GM21825 (cell line): ENCODE data around the gene KCNMB2.

Experiments used
- ATAC-seq: cut with Tn5 transposase; IDR thresholded peaks from one replicate; pipeline ENCODE4 v1.9.1; 2021; ENCODE audit warnings: mild to moderate bottlenecking, moderate library complexity; ENCODE audit not compliant: unreplicated experiment

The KCNMB2 gene

GRCh38 chr3:178634975-178635374 lies 98.7 kb downstream of the KCNMB2 start:
- ATAC-seq = no peak

DNA sequence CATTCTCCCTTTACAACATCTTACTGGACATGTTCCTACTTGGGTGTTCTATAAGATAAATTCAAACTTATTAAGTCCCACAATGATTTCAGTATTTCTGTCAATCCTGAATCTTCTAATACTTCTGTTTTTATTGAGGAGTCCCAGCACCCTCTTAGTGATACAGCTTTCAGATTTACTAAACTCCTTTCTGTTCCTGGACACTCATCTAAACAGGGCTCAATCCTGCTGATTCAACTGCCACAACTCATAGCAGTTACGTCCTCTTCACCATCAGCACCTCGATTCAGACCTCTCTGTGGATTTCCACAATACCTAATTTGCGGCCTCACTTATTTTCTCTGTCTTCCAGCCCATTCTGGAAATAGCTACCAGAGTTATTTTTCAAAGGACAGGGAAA lies 101.6 kb downstream of the KCNMB2 start:
- ATAC-seq = no peak

DNA sequence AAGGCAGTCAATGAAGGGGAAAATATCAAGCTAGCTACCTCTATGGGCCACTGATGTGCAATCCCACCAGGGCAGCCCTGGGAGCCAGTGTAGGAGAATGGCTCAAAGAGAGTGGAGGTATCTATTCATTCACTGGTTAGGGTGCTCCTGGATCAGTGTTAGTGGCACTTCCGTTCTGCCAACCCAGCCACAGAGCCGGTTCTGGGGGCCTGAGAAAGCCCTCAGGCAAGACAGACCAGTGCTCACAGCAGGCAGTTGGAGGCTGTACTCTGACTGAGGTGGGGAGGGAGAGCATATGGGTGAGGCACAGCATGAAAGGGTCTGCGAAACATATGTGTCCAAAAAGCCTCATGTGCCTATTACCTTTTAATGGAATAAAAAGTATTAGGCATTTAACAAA lies 109.3 kb downstream of the KCNMB2 start:
- no peak for ATAC-seq

DNA sequence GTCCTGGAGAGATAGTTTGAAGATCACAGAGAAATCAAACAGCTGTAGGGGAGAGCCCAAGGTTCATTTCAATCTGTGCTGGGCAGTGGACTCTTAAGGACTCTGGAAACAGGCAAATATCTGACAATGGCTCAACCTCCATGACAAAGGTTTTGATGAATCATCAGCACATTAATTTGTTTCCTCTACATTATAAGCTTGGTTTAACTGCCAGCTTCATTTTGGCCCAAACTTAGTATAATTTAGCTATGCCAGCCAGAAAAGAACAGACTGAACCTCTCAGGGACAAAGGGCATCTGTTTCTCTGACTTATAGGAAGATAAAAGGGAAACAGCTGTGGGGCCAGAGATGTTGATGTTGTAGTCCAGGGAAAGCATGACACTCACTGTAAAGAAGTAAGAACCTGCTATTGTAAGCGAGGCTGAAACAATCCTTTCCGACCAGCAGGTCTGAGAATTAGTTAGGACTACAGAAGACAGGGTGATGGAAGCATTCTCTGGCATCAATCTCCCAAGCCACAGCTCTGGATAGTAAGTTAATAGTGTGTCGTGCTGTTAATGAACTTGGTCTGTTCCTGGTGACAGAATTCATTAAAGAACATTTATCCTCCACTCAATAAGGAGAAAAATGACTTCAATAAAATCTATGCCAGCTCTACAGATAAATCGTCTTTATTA lies 110.1 kb downstream of the KCNMB2 start:
- ATAC-seq = no peak

DNA sequence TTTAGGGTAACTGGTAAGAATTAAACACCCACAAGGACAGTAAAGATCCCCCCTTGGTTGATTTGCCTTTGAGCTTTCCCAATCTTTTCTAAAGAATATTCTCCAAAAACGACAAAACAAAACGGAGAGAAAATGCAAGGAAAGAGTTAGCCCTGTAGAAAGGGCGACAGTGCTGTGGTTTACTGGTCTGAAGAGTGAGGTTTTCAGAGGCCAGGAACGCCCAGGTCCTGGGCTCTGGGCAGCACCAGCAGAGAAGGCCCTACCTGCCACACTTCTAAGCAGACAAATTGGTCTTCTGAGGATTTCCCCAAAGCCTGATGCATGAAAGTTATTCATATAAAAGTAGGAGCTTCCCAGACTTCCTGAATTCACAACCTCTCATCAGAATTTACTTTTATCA lies 119.3 kb downstream of the KCNMB2 start:
- ATAC-seq = no peak

GRCh38 chr3:178658694-178659325 lies 122.6 kb downstream of the KCNMB2 start:
- ATAC-seq = no peak

- peak; percentile 58 for ATAC-seq
Measured at GRCh38 chr3:178663201-178663934, 127.1 kb downstream of the KCNMB2 start.

- ATAC-seq = no peak
Measured at GRCh38 chr3:178665747-178666146, 129.5 kb downstream of the KCNMB2 start.

GRCh38 chr3:178669022-178669601 lies 132.9 kb downstream of the KCNMB2 start:
- no peak for ATAC-seq

DNA sequence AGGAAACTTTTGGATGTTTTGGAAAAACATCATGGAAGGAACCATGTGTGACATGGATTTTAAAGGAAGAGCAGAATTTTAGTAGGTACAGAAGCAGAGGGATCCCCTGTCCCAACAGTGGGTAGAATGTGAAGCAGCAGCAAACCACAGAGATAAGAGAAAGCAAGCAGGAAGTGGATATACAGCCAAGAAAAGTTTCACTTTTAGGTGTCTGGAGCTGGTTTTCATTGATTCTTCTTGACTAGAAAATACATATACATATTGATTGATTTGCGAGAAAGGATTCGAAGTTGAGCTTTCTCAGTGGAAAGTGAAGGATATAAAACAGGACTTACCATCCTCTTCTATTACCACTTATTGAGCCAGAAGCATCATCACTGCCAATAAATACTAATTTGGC lies 133.5 kb downstream of the KCNMB2 start:
- ATAC-seq = peak; percentile 49

DNA sequence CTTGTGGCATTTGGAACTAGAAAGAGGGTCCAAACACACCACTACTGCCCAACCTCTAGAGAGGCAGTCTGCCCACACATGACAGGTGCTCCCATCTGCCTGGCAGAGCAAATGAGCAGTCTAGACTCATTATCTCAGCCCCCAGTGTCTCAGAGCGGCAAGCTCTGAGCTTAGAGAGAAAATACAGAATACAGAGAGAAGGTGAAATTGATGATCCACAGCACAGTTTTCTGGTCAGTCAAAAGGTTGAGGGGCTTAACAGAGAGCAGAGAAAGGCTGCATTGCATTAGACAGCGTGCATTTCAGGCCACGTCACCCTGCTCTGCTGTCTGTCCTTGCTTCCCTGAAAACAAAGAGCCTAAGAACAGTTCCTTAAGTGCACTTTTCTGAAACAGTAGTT lies 135.1 kb downstream of the KCNMB2 start:
- no peak for ATAC-seq

DNA sequence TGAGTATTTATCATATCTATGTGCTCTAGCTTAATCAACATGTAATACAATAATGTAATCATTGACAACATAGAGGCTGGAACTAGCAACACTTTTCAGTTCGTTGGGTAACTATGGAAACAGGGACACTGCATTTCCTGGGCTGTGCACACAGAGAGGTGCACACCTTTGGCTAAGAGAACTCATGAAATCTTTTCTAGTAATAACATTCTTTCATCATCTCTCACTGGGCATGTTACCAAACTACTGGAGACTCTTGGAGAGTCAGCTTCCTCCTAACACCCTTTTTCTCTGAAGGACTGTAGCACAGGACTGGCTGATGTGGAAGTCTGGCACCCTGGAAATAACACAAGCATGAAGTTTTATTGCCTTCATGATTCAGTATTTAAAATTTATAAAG lies 135.6 kb downstream of the KCNMB2 start:
- ATAC-seq = peak; percentile 64

DNA sequence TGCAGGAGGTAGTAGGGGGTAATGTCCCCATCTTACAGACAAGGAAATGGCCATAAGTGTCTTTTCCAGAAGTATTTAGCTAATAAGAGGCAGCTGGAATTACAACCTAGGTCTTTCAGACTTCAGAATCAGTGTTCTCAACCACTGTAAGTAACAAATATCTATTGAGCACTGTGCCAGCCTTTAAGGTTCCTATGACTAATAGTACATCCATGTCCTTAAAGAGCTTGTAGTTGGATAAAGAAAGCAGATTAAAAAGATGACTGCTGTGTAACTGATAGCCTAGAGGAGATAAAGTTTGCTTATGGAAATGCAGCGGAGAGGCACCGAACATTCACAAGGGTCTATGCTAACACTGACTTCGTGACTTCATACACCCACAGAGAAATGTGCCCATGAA lies 136.0 kb downstream of the KCNMB2 start:
- ATAC-seq = no peak

GRCh38 chr3:178673529-178673928 lies 137.3 kb downstream of the KCNMB2 start:
- no peak for ATAC-seq

- no peak for ATAC-seq
Measured at GRCh38 chr3:178676077-178676476, 139.8 kb downstream of the KCNMB2 start.

DNA sequence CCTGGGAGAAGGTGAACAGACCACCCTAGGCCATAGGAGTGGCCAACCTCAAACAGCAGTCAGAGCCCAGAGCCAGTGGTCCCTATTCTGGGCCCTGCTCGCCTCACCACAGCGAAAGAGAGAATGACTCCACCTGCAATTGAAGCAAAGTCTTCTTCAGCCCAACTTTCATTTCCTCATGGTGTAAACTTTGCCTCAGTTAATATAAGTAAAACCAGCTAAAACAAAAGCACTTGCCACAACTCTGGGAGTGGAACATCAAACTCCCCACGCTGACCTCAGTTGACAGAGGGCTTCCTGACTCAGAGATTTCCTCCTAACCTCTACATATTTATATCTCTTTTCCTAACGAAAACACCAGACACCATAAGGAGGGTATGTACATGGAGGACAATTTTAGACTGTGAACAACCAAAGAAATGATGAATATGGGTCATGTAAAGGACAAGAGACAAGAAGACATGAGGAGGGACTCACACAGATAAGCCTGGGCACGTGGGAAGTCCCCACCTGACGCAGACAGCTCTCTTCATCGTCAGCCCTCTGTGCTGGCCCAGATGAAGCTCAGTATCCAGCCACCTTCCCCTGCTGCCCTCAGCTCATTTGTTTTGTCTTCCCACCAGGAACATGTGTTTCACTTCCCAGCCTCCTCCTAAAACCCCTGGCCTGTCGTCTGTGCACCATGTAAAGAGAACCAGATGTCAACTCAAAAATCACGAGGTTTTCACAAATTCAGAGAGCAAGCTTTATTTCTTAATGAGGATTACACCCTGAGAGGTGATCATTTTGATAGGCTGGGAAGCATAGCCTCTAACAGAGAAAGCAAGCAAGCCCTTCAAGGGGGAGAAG lies 140.9 kb downstream of the KCNMB2 start:
- ATAC-seq = peak; percentile 67

DNA sequence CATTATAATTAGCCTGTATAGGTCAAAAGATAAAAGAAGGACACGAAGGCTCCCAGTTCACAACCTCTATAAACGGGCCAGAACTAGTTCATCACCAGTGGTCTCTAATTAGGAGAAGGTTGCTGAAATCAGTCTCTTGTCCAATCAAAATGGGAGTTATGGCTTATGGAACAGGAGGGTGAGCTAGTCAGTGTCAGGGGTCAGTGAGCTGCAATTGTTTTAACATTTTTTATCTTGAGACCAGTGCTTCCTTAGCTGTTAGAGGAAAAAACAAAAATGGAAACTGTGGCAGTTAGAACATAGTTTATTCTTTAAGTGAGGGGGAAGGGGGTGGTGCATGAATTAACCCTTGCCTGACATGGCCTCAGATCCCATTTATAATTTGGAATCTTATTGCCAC lies 141.7 kb downstream of the KCNMB2 start:
- no peak for ATAC-seq

DNA sequence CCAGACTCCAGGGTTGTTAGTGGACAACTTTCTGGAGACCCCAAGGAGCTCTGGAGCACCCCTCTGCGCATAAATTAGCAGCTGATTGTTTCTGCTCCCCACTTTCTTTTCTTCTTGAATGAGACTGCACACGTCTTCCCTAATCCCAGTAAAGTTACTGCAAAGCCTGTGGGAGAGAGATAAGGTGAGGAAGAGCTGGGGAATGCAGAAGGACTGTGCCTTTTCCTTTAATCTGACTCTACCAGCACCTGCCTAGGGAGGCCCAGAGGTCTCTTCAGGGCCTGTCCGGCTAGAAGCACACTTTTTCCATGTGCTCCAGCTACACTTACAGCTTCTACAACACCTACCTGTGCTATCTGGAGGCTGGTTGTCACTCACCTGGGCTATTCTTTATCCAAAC lies 143.8 kb downstream of the KCNMB2 start:
- no peak for ATAC-seq

- no peak for ATAC-seq
Measured at GRCh38 chr3:178680489-178680888, 144.3 kb downstream of the KCNMB2 start.

DNA sequence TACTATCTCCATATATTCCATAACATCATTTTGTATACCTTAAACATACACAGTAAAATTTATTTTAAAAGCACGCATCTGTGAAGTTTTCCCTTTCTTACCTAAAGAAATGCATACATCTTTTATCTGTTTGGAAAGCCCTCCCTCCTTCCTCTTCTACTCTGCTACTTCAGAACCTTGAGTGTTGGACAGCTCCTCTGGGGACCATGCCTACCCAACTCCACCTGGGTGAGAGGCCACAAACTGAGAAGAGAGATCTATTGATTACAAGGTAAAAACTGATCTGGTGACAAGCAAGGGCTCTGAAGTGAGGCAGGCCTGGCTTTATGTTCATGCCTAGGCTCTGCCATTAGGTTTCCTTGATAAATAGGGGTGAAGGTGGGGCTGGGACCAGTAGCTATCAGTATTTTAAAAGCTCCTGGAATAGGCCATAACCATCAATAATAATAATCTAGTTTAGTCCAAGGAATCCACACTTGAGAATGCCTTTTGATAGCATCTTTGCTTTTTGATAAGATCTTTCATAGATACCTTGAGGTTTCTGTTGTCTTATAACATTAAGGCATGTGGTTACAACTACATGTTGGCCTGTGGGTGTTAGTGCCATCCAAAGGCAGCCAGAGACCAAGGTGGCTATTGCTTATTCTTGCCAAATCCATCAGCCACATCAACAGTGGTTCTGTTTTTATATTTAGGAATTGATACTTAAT lies 148.8 kb downstream of the KCNMB2 start:
- no peak for ATAC-seq
